Gastrocnemius medialis (tissue), 4 donors: Measurements from ENCODE around the gene EXD3. TPM values are rescaled to one million over a fixed set of nuclear protein-coding genes. Genes with fewer than 3 reads are reported as not detected.

Experiments
- ATAC-seq, 2 donors: fragments of 150-250 bp; one replicate each; pipeline ENCODE4 v1.9.1; 2016
- DNase-seq, 2 donors: peaks; one replicate each; pipeline ENCODE4 v3.0.0-alpha.2; 2019
- H3K27ac ChIP-seq, 4 donors: fragments of 200-600 bp; sonication (generic); 1 replicate in 1 of 4; 2 replicates in 3 of 4; pipeline ENCODE4 v1.5.1; 2016 to 2018; ENCODE audit warnings: mild to moderate bottlenecking in 2 of 4, moderate library complexity in 1 of 4
- H3K27me3 ChIP-seq, 3 donors: fragments of 200-600 bp; sonication (generic) in 2 of 3; 1 replicate in 1 of 3; 2 replicates in 2 of 3; pipeline versions ENCODE4 v1.5.1 to v1.6.0; 2016 to 2019; ENCODE audit warnings: mild to moderate bottlenecking in 1 of 3, moderate library complexity in 1 of 3
- H3K36me3 ChIP-seq, 2 donors: fragments of 200-600 bp; sonication (generic) in 1 of 2; one replicate each; pipeline ENCODE4 v1.5.1; 2017 to 2018
- H3K4me1 ChIP-seq, 2 donors: fragments of 200-600 bp; sonication (generic) in 1 of 2; one replicate each; pipeline ENCODE4 v1.5.1; 2016 to 2017; ENCODE audit warnings: mild to moderate bottlenecking in 2 of 2
- H3K4me3 ChIP-seq, 4 donors: fragments of 200-600 bp; sonication (generic) in 3 of 4; 1 replicate in 1 of 4; 2 replicates in 3 of 4; pipeline ENCODE4 v1.5.1; 2016 to 2019; ENCODE audit warnings: mild to moderate bottlenecking in 2 of 4
- H3K9me3 ChIP-seq, 3 donors: fragments of 200-600 bp; sonication (generic) in 2 of 3; 1 replicate in 1 of 3; 2 replicates in 2 of 3; pipeline ENCODE4 v1.5.1; 2016 to 2019
- POLR2A ChIP-seq, 2 donors: fragments of 450-650 bp; IDR thresholded peaks; one replicate each; pipeline ENCODE4 v1.6.1; 2017; ENCODE audit warnings: antibody characterized with exemption in 2 of 2, mild to moderate bottlenecking in 2 of 2, moderate library complexity in 2 of 2
- in situ Hi-C, 4 donors: fragments of 200-750 bp; cut with MboI; loops; one replicate each; pipeline versions ENCODE4 v1.15.0 to v1.8.0; 2017; ENCODE audit warnings: low sequenced_read_pairs in 4 of 4
- intact Hi-C: fragments of 100-400 bp; cut with DNase I; formaldehyde crosslinking; loops from one replicate; pipeline ENCODE4 v1.15.1; 2023; ENCODE audit warnings: low total_unique reads
- total RNA-seq, 4 donors: library from RNA; depleted of rRNA; stranded (reverse); fragments of >200 nt; gene quantifications; one replicate each; pipeline versions ENCODE4 v1.1.0 to v1.2.3, GENCODE V29; 2016
- TF ChIP-seq, protein P1 (sequence below), 5 experiments: fragments of 450-650 bp in 3 of 5; fragments of 200-600 bp in 2 of 5; sonication (generic) in 2 of 5; IDR thresholded peaks in 4 of 5; conservative IDR thresholded peaks in 1 of 5; 1 replicate in 4 of 5; 2 replicates in 1 of 5; pipeline ENCODE4 v1.5.1; 2016 to 2019; ENCODE audit warnings: antibody characterized with exemption in 5 of 5, mild to moderate bottlenecking in 3 of 5, moderate library complexity in 3 of 5

EXD3 gene
- total RNA-seq, 4 donors from 2014 or later, result 4.8 to 12.5 (median 6.4) TPM

DNA sequence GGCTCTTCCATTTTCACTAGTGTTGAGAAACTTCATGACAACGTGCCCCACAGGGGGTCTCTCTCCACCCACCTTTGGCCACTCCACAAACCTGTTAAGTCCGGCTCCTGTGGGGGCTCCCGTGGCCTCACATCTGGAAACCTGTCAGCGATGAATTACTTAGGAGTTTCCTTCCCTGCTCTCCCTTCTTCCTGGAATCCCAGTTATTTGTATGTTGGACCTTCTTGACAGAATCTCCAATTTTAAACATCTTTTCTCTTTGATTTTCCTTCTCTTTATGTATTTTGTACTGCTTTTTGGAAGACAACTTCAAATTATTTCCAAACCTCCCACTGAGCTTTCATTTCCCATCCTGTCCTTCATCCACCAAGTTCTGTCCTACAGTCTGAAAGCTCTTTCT is 65.8 kb downstream of the EXD3 start:
- ATAC-seq, result no peak
- no peaks in the 10 kb centered on the region for H3K36me3 ChIP-seq
- no peak overlapping the region for H3K27ac ChIP-seq
- H3K27me3 ChIP-seq, result no peaks in the 10 kb centered on the region
- no peak overlapping the region for H3K4me3 ChIP-seq
- DNase-seq, result no peak
- TF ChIP-seq, protein P1, sequence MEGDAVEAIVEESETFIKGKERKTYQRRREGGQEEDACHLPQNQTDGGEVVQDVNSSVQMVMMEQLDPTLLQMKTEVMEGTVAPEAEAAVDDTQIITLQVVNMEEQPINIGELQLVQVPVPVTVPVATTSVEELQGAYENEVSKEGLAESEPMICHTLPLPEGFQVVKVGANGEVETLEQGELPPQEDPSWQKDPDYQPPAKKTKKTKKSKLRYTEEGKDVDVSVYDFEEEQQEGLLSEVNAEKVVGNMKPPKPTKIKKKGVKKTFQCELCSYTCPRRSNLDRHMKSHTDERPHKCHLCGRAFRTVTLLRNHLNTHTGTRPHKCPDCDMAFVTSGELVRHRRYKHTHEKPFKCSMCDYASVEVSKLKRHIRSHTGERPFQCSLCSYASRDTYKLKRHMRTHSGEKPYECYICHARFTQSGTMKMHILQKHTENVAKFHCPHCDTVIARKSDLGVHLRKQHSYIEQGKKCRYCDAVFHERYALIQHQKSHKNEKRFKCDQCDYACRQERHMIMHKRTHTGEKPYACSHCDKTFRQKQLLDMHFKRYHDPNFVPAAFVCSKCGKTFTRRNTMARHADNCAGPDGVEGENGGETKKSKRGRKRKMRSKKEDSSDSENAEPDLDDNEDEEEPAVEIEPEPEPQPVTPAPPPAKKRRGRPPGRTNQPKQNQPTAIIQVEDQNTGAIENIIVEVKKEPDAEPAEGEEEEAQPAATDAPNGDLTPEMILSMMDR (IDR thresholded peaks at IDR 0.05 in 4 of 5, conservative IDR thresholded peaks at IDR 0.05 in 1 of 5), result no peak
- TF ChIP-seq POLR2A (IDR thresholded peaks at IDR 0.05), result no peak
- intact Hi-C loops, result no loop called here
- in situ Hi-C loops, result no loop called here
- no peaks in the 10 kb centered on the region for H3K9me3 ChIP-seq
- no peaks in the 10 kb centered on the region for H3K4me1 ChIP-seq

DNA sequence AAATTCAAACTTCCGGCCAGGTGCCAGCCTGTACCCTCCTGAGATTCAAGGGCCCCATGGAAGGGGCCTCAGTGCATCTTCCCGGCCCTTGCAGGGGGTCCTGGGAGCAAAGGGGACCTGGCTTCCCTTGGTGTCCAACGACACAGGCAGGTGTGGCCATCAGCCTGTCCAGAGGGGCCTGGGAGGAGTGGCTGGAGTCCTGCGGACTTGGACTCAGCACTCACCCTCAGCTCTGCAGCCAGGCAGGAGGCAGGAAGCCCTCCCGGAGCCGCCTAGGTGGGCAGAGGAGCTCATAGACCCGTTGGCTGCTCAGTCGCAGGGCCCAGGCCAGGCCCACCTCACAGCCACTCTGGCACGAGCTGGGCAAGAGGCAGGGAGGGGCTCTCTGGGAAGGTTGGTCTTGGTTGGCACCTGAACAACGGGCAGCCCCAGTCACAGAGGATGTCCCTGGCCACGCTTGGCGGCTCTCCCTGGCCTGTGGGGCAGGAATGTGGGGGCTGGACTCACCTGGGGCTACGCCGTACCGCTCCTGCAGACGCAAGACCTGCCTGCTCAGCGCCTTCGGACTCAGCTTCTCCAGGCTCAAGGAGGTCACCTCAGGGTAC is 67.1 kb downstream of the EXD3 start:
- in situ Hi-C loops, result no loop called here
- ATAC-seq (no peak), DNase-seq (no peak)
- Histone ChIP-seq H3K27ac (no peak overlapping the region), H3K27me3 (no peaks in the 10 kb centered on the region), H3K4me3 (no peak overlapping the region), H3K4me1 (no peaks in the 10 kb centered on the region), H3K9me3 (no peaks in the 10 kb centered on the region), H3K36me3 (no peaks in the 10 kb centered on the region)
- intact Hi-C loops, result no loop called here
- TF ChIP-seq, protein P1 (IDR thresholded peaks at IDR 0.05 in 4 of 5, conservative IDR thresholded peaks at IDR 0.05 in 1 of 5), result no peak
- TF ChIP-seq POLR2A (IDR thresholded peaks at IDR 0.05), result no peak

DNA sequence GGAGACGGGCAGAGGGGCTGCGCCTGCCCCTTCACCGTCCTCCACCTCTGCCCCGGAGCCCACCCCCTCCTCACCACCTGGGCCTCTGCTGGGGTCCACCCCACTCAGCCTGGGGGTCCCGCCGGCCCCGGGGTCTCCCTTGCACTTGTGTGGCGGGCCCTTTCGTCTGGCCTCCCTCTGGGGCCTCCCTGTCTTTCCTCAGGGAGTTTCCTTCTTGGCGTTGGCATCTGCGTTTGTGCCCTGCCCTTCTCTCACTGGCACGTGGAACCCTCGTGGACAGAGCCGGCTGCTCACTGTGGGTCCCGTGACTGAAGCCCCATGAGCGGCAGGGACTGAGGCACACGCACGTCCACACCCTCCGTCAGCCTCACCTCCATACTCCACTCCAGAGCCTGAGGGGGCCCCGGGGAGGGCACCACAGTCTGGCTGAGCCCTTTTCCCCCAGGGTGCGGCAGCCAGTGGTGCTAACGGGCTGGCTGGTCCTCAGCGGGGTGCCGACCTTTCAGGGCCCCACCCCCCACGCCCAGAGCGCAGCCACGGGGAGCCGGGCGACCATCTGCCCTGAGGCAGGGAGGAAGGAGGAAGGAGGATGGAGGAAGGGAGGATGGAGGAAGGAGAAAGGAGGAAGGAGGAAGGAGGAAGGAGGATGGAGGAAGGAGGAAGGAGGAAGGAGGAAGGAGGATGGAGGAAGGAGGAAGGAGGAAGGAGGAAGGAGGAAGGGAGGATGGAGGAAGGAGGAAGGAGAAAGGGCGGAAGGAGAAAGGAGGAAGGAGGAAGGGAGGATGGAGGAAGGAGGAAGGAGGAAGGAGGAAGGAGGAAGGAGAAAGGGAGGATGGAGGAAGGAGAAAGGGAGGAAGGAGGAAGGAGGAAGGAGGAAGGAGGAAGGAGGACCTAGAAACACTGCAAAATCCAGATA is 67.9 kb downstream of the EXD3 start:
- ATAC-seq (no peak), DNase-seq (no peak)
- TF ChIP-seq, protein P1 (IDR thresholded peaks at IDR 0.05 in 4 of 5, conservative IDR thresholded peaks at IDR 0.05 in 1 of 5), result no peak
- TF ChIP-seq POLR2A (IDR thresholded peaks at IDR 0.05), result no peak
- no peaks in the 10 kb centered on the region for H3K9me3 ChIP-seq
- no peaks in the 10 kb centered on the region for H3K36me3 ChIP-seq
- peak overlapping the region in 1 of 4 donors; percentile 45 for H3K27ac ChIP-seq
- intact Hi-C loops, result no loop called here
- H3K4me1 ChIP-seq, result no peaks in the 10 kb centered on the region
- H3K27me3 ChIP-seq, result no peaks in the 10 kb centered on the region
- in situ Hi-C loops, result no loop called here
- H3K4me3 ChIP-seq, result no peak overlapping the region

DNA sequence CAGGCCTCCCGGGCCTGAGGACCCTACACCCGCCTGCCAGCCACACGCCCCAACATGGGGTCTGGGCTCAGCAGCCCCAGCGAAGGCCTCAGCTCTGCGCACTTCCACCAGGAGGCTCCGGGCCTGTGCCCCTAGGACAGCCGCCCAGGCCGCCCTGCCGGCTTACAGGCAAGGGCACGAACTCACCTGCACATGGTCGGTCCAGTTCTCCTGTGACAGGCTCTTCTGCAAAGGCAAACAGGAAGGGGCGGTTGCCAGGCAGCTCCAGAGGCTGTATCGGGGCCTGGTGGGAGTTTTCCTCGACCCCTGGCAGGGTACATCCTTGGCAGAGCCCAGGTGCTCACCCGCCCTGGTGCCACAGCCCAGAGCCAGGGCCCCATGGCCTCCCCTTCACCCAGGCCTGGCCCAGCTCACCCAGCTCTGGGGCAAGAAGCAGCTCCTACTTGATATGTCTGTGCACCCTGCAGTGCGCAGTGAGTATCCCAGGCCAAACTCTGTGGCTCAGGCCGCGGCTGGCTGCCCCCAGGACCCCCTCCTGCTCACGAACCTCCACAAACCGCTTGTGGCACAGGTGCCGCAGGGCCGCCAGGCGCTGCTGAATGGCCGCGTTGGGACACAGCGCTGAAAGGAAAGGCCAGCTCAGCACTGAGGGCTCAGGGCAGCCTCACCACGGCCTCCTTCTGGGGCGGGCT is 68.7 kb downstream of the EXD3 start:
- intact Hi-C loops, result no loop called here
- peak overlapping the region in 3 of 4 donors; percentile 21 to 52 (median 45) for H3K27ac ChIP-seq
- H3K36me3 ChIP-seq, result no peaks in the 10 kb centered on the region
- TF ChIP-seq POLR2A (IDR thresholded peaks at IDR 0.05), result no peak
- TF ChIP-seq, protein P1 (IDR thresholded peaks at IDR 0.05 in 4 of 5, conservative IDR thresholded peaks at IDR 0.05 in 1 of 5), result no peak
- no peaks in the 10 kb centered on the region for H3K4me1 ChIP-seq
- ATAC-seq, result peak in 1 of 2 donors; percentile 11
- in situ Hi-C loops, result no loop called here
- H3K9me3 ChIP-seq, result no peaks in the 10 kb centered on the region
- no peaks in the 10 kb centered on the region for H3K27me3 ChIP-seq
- H3K4me3 ChIP-seq, result no peak overlapping the region
- DNase-seq, result no peak
